Neural progenitor cell (in vitro differentiated cells): ENCODE data around the gene GNG14. TPM values are rescaled to one million over a fixed set of nuclear protein-coding genes. Genes with fewer than 3 reads are reported as not detected.
A peak's percentile ranks its signal among the peaks of the same experiment; 100 is the strongest.

ENCODE experiments used
- DNase-seq: peaks from one replicate; pipeline ENCODE4 v3.0.0-alpha.2; 2016; ENCODE audit warnings: low spot score
- H2AFZ ChIP-seq: fragments of 200-600 bp; sonication (generic); replicated peaks from 2 replicates; pipeline ENCODE4 v1.6.1; 2016; ENCODE audit warnings: antibody characterized with exemption
- H3F3A ChIP-seq: fragments of 200-600 bp; sonication (generic); 2 replicates; pipeline ENCODE4 v1.6.1; 2016; ENCODE audit warnings: antibody characterized with exemption, low read depth
- H3K27ac ChIP-seq: fragments of 200-600 bp; sonication (generic); 2 replicates; pipeline ENCODE4 v1.5.1; 2016; ENCODE audit warnings: mild to moderate bottlenecking
- H3K27me3 ChIP-seq: fragments of 200-600 bp; sonication (generic); 2 replicates; pipeline ENCODE4 v1.6.1; 2016; ENCODE audit warnings: mild to moderate bottlenecking, moderate library complexity
- H3K36me3 ChIP-seq: fragments of 200-600 bp; sonication (generic); 2 replicates; pipeline ENCODE4 v1.5.1; 2016
- H3K4me1 ChIP-seq: fragments of 200-600 bp; sonication (generic); 2 replicates; pipeline ENCODE4 v1.6.1; 2016; ENCODE audit warnings: mixed run types
- H3K4me2 ChIP-seq: fragments of 200-600 bp; sonication (generic); 2 replicates; pipeline ENCODE4 v1.6.1; 2016
- H3K4me3 ChIP-seq: fragments of 200-600 bp; sonication (generic); 2 replicates; pipeline ENCODE4 v1.5.1; 2016
- H3K79me2 ChIP-seq: fragments of 200-600 bp; sonication (generic); 2 replicates; pipeline ENCODE4 v1.6.1; 2016; ENCODE audit warnings: low read depth
- H3K9ac ChIP-seq: fragments of 200-600 bp; sonication (generic); 2 replicates; pipeline ENCODE4 v1.6.1; 2016
- H3K9me3 ChIP-seq: fragments of 200-600 bp; sonication (generic); 2 replicates; pipeline ENCODE4 v1.5.1; 2016; ENCODE audit warnings: low read depth
- H4K20me1 ChIP-seq: fragments of 200-600 bp; sonication (generic); 2 replicates; pipeline ENCODE4 v1.6.1; 2016; ENCODE audit warnings: low read depth
- H3K27ac Mint-ChIP-seq: 3 replicates; pipeline ENCODE4 v1.8.0; 2021; ENCODE audit warnings: mixed read lengths
- H3K27me3 Mint-ChIP-seq: 2 replicates; pipeline ENCODE4 v1.8.0; 2022; ENCODE audit warnings: low read depth, mild to moderate bottlenecking, inconsistent platforms, moderate library complexity, mixed read lengths; ENCODE audit not compliant: insufficient read depth
- H3K36me3 Mint-ChIP-seq: 3 replicates; pipeline ENCODE4 v1.8.0; 2021; ENCODE audit warnings: mixed read lengths
- H3K4me1 Mint-ChIP-seq: 3 replicates; pipeline ENCODE4 v1.8.0; 2021; ENCODE audit warnings: mixed read lengths
- H3K4me3 Mint-ChIP-seq: 3 replicates; pipeline ENCODE4 v1.8.0; 2021; ENCODE audit warnings: mild to moderate bottlenecking, moderate library complexity, mixed read lengths
- H3K9me3 Mint-ChIP-seq: 3 replicates; pipeline ENCODE4 v1.8.0; 2020; ENCODE audit warnings: mixed read lengths
- EZH2 ChIP-seq: fragments of 200-600 bp; sonication (generic); IDR thresholded peaks from 2 replicates; pipeline ENCODE4 v1.6.1; 2017; ENCODE audit warnings: antibody characterized with exemption, mild to moderate bottlenecking, moderate library complexity
- EZH2phosphoT487 ChIP-seq: fragments of 200-600 bp; sonication (generic); IDR thresholded peaks from 2 replicates; pipeline ENCODE4 v1.6.1; 2017; ENCODE audit warnings: antibody characterized with exemption
- total RNA-seq: library from RNA; depleted of rRNA; stranded (reverse); fragments of >200 nt; gene quantifications from 2 replicates; pipeline ENCODE4 v1.2.3, GENCODE V29; 2015; ENCODE audit warnings: low replicate concordance
- TF ChIP-seq, protein P1 (sequence below): fragments of 200-600 bp; sonication (generic); IDR thresholded peaks from 2 replicates; pipeline ENCODE4 v1.5.1; 2017; ENCODE audit warnings: antibody characterized with exemption, mild to moderate bottlenecking

Gene GNG14
- total RNA-seq, 1 donor from 2014 or later: not detected

DNA sequence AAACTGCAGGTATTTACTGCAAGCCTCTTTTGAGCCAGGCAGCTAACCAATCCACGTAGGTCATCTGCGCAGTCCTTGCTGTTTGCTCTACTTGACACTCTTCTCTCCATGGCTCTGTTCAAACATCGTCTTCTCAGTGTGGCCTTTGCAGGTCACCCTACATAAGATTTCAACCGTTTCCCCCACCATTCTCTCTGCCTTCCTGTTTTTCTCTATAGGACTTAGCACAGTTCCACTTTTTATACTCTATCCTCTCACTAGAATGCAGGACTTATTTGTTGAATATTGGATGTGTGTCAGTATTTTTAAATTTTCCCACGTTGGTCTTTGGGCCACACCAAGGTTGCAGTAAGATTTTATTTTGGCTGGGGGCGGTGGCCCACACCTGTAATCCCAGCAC lies 10.3 kb downstream of the GNG14 start:
- peaks cover 10% of the 10 kb centered on the region for H3K4me1 Mint-ChIP-seq
- H3K36me3 Mint-ChIP-seq: peaks cover 7% of the 10 kb centered on the region
- H3K27me3 ChIP-seq: no peaks in the 10 kb centered on the region
- H3K4me2 ChIP-seq: no peak overlapping the region
- H3K4me3 ChIP-seq: no peak overlapping the region
- peaks cover 14% of the 10 kb centered on the region for H3K4me1 ChIP-seq
- H3K27ac ChIP-seq: no peak overlapping the region
- H3K9me3 ChIP-seq: no peaks in the 10 kb centered on the region
- H3K9me3 Mint-ChIP-seq: no peaks in the 10 kb centered on the region
- no peaks in the 10 kb centered on the region for H3K36me3 ChIP-seq
- no peak overlapping the region for H3K27ac Mint-ChIP-seq
- no peak overlapping the region for H2AFZ ChIP-seq
- H3K27me3 Mint-ChIP-seq: peaks cover 2% of the 10 kb centered on the region
- no peaks in the 10 kb centered on the region for H4K20me1 ChIP-seq
- H3K9ac ChIP-seq: no peak overlapping the region
- H3K4me3 Mint-ChIP-seq: peak overlapping the region; percentile 79
- peaks cover 6% of the 10 kb centered on the region for H3K79me2 ChIP-seq
- no peak for DNase-seq
- peaks cover 50% of the 10 kb centered on the region for H3F3A ChIP-seq
- TF ChIP-seq, protein P1, sequence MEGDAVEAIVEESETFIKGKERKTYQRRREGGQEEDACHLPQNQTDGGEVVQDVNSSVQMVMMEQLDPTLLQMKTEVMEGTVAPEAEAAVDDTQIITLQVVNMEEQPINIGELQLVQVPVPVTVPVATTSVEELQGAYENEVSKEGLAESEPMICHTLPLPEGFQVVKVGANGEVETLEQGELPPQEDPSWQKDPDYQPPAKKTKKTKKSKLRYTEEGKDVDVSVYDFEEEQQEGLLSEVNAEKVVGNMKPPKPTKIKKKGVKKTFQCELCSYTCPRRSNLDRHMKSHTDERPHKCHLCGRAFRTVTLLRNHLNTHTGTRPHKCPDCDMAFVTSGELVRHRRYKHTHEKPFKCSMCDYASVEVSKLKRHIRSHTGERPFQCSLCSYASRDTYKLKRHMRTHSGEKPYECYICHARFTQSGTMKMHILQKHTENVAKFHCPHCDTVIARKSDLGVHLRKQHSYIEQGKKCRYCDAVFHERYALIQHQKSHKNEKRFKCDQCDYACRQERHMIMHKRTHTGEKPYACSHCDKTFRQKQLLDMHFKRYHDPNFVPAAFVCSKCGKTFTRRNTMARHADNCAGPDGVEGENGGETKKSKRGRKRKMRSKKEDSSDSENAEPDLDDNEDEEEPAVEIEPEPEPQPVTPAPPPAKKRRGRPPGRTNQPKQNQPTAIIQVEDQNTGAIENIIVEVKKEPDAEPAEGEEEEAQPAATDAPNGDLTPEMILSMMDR: no peak
- TF ChIP-seq EZH2: no peak
- no peak for TF ChIP-seq EZH2phosphoT487

DNA sequence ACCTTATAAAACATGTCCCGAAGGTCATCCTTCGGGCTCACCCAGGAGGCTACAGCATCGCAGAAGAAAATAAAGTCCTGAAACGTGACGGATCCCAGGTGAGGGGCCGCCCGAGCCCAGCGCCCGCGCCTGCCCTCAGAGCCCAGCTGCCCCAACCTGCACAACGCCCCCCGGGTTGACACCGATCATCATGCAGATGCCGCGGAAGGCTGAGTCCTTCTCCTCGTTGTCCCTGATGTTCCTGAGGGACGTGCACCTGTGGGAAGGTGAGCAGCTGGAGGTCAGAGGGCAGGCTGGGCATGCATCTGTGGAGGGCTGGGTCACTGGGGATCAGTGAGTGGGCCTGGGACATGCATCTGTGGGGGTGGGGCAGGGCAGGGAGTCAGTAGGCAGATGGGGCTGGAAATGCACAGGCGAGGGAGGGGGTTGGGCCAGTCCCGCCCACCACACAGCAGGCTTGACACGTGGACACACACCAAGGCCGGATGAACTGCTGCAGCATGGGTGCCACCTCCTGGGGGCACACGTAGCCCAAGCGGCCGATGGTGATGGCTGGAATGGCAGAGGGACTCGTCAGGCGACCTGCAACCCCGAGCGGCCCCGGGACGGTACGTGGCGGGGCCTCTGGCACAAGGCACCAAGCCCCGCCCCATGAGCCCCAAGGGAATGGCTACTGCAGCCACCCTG lies 13.9 kb downstream of the GNG14 start:
- peaks cover 2% of the 10 kb centered on the region for H3K27me3 Mint-ChIP-seq
- H3K9ac ChIP-seq: no peak overlapping the region

DNA sequence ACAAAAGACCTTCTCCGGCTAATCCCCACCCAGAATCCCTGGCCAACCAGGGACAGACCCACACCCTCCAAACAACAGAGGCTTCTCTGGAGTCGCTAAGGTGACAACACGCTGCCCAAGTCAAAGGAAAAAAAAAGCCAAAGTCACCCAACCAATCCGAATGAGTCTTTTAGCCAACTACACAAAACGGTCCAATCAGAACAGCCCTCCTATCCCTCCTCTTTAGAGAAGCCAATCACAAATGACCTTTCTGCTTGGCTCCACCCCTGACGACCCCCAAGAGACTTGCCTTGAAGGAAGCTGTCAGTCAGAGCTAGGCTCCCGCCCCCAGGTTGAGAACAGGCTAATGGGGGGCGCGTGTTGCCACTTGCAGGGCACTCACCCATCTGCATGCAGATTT lies 15.2 kb downstream of the GNG14 start:
- Mint-ChIP-seq H3K9me3 (no peaks in the 10 kb centered on the region), H3K27me3 (peaks cover 2% of the 10 kb centered on the region), H3K36me3 (peaks cover 19% of the 10 kb centered on the region), H3K27ac (peak overlapping the region; percentile 87), H3K4me3 (peak overlapping the region; percentile 9), H3K4me1 (peaks cover 7% of the 10 kb centered on the region)
- H3K4me2 ChIP-seq: peak overlapping the region; percentile 31
- H3K4me1 ChIP-seq: peaks cover 10% of the 10 kb centered on the region
- no peaks in the 10 kb centered on the region for H4K20me1 ChIP-seq
- no peaks in the 10 kb centered on the region for H3K27me3 ChIP-seq
- H3K9me3 ChIP-seq: no peaks in the 10 kb centered on the region
- H2AFZ ChIP-seq: no peak overlapping the region
- peaks cover 6% of the 10 kb centered on the region for H3K79me2 ChIP-seq
- no peak overlapping the region for H3K4me3 ChIP-seq
- H3K9ac ChIP-seq: no peak overlapping the region
- no peak for TF ChIP-seq EZH2
- TF ChIP-seq, protein P1: no peak
- TF ChIP-seq EZH2phosphoT487: no peak
- DNase-seq: peak; percentile 91
- no peaks in the 10 kb centered on the region for H3K36me3 ChIP-seq
- peaks cover 56% of the 10 kb centered on the region for H3F3A ChIP-seq
- H3K27ac ChIP-seq: peak overlapping the region; percentile 53

More for the DNA sequence above, 13.9 kb downstream of the GNG14 start:
- Histone ChIP-seq H3F3A (peaks cover 69% of the 10 kb centered on the region), H3K4me3 (no peak overlapping the region), H3K4me2 (no peak overlapping the region), H4K20me1 (no peaks in the 10 kb centered on the region), H3K79me2 (peaks cover 6% of the 10 kb centered on the region), H3K27ac (no peak overlapping the region), H2AFZ (no peak overlapping the region), H3K27me3 (no peaks in the 10 kb centered on the region), H3K4me1 (peaks cover 10% of the 10 kb centered on the region), H3K36me3 (no peaks in the 10 kb centered on the region), H3K9me3 (no peaks in the 10 kb centered on the region)
- TF ChIP-seq, protein P1: no peak
- no peak for TF ChIP-seq EZH2phosphoT487
- no peak for TF ChIP-seq EZH2
- peaks cover 9% of the 10 kb centered on the region for H3K4me1 Mint-ChIP-seq
- H3K9me3 Mint-ChIP-seq: no peaks in the 10 kb centered on the region
- no peak overlapping the region for H3K27ac Mint-ChIP-seq
- no peak overlapping the region for H3K4me3 Mint-ChIP-seq
- DNase-seq: no peak
- H3K36me3 Mint-ChIP-seq: peaks cover 16% of the 10 kb centered on the region
